Measurements from ENCODE around the gene TRIM67. TPM values are rescaled to one million over a fixed set of nuclear protein-coding genes. Genes with fewer than 3 reads are reported as not detected.

TRIM67 gene
- total RNA-seq, 2 donors from 2014 or later: 0.19 TPM; not detected in 1

GRCh38 chr1:231235526-231236207, 73.8 kb downstream of the TRIM67 start:
- no peak overlapping the region for H3K4me3 ChIP-seq
- H3K27me3 ChIP-seq: no peaks in the 10 kb centered on the region
- DNase-seq (ENCODE audit: low spot score): no peak
- H3K36me3 ChIP-seq: peaks cover 26% of the 10 kb centered on the region
- no peak for TF ChIP-seq CTCF (IDR thresholded peaks at IDR 0.05)
- no peak overlapping the region for H3K27ac ChIP-seq
- peaks cover 0 to 19% of the 10 kb centered on the region in 2 donors for H3K4me1 ChIP-seq
- no peaks in the 10 kb centered on the region for H3K9me3 ChIP-seq

- Histone ChIP-seq H3K27ac (no peak overlapping the region), H3K27me3 (no peaks in the 10 kb centered on the region), H3K4me1 (peaks cover 0 to 19% of the 10 kb centered on the region in 2 donors), H3K36me3 (peaks cover 26% of the 10 kb centered on the region), H3K4me3 (no peak overlapping the region), H3K9me3 (no peaks in the 10 kb centered on the region)
- no peak for DNase-seq (ENCODE audit: low spot score)
- no peak for TF ChIP-seq CTCF (IDR thresholded peaks at IDR 0.05)
Measured at GRCh38 chr1:231236208-231236591, 74.3 kb downstream of the TRIM67 start.

- H3K9me3 ChIP-seq: no peaks in the 10 kb centered on the region
- DNase-seq (ENCODE audit: low spot score): no peak
- peaks cover 26% of the 10 kb centered on the region for H3K36me3 ChIP-seq
- H3K27ac ChIP-seq: no peak overlapping the region
- H3K4me1 ChIP-seq: peaks cover 0 to 23% of the 10 kb centered on the region in 2 donors
- H3K4me3 ChIP-seq: no peak overlapping the region
- no peaks in the 10 kb centered on the region for H3K27me3 ChIP-seq
- no peak for TF ChIP-seq CTCF (IDR thresholded peaks at IDR 0.05)
Measured at GRCh38 chr1:231236938-231237337, 75.1 kb downstream of the TRIM67 start.

- Histone ChIP-seq H3K4me3 (no peak overlapping the region), H3K27me3 (no peaks in the 10 kb centered on the region), H3K27ac (no peak overlapping the region), H3K4me1 (peaks cover 0 to 37% of the 10 kb centered on the region in 2 donors), H3K36me3 (peaks cover 26% of the 10 kb centered on the region), H3K9me3 (no peaks in the 10 kb centered on the region)
- TF ChIP-seq CTCF (IDR thresholded peaks at IDR 0.05): no peak
- DNase-seq (ENCODE audit: low spot score): no peak
Measured at GRCh38 chr1:231238298-231238697, 76.4 kb downstream of the TRIM67 start.

GRCh38 chr1:231240531-231240882, 78.6 kb downstream of the TRIM67 start:
- Histone ChIP-seq H3K27me3 (no peaks in the 10 kb centered on the region), H3K27ac (peak overlapping the region; percentile 77 to 89), H3K4me1 (peaks cover 0 to 39% of the 10 kb centered on the region in 2 donors), H3K9me3 (no peaks in the 10 kb centered on the region), H3K36me3 (peaks cover 26% of the 10 kb centered on the region), H3K4me3 (peak overlapping the region; percentile 66 to 77)
- TF ChIP-seq CTCF (IDR thresholded peaks at IDR 0.05): no peak
- DNase-seq (ENCODE audit: low spot score): no peak

Measured in right atrium auricular region (tissue), 2 donors.